DND-41 (cell line): ENCODE measurements around the gene UBL7.

Experiments used
- ATAC-seq: fragments of 200-7000 bp; cut with Tn5 transposase; 3 replicates; pipeline ENCODE4 v1.9.1; 2021; ENCODE audit warnings: low read depth; ENCODE audit not compliant: insufficient read depth
- DNase-seq: peaks from one replicate; pipeline ENCODE4 v3.0.0-alpha.2; 2020
- H2AFZ ChIP-seq: 2 replicates; pipeline ENCODE4 v1.6.0; 2012; ENCODE audit warnings: low read depth, low read length
- H3K27ac ChIP-seq: 2 replicates; pipeline ENCODE4 v1.5.1; 2012; ENCODE audit warnings: low read length, inconsistent platforms
- H3K27me3 ChIP-seq: fragments of 200-600 bp; sonication (generic); 2 replicates; pipeline ENCODE4 v1.6.0; 2012; ENCODE audit warnings: low read length, mild to moderate bottlenecking, inconsistent platforms; ENCODE audit not compliant: insufficient read depth, poor library complexity
- H3K36me3 ChIP-seq: 2 replicates; pipeline ENCODE4 v1.5.1; 2012; ENCODE audit warnings: low read length, inconsistent platforms; ENCODE audit not compliant: insufficient read depth
- H3K4me1 ChIP-seq: 2 replicates; pipeline ENCODE4 v1.5.1; 2012; ENCODE audit warnings: mild to moderate bottlenecking, low read length; ENCODE audit not compliant: insufficient read depth
- H3K4me2 ChIP-seq: 2 replicates; pipeline ENCODE4 v1.6.0; 2012; ENCODE audit warnings: mild to moderate bottlenecking, moderate library complexity, low read length, inconsistent platforms; ENCODE audit not compliant: insufficient read depth
- H3K4me3 ChIP-seq, 2 experiments: fragments of 200-600 bp in 1 of 2; shearing (Covaris generic) in 1 of 2; 2 replicates each; pipeline ENCODE4 v1.5.1; 2012 to 2016; ENCODE audit warnings: inconsistent platforms in 2 of 2, low read length in 2 of 2, mild to moderate bottlenecking in 2 of 2, low read depth in 1 of 2, moderate library complexity in 1 of 2
- H3K79me2 ChIP-seq: 2 replicates; pipeline ENCODE4 v1.6.0; 2012; ENCODE audit warnings: low read length, inconsistent platforms; ENCODE audit not compliant: insufficient read depth
- H3K9ac ChIP-seq: 2 replicates; pipeline ENCODE4 v1.6.0; 2012; ENCODE audit warnings: low read depth, mild to moderate bottlenecking, inconsistent platforms, low read length, moderate library complexity
- H3K9me3 ChIP-seq: 2 replicates; pipeline ENCODE4 v1.5.1; 2012; ENCODE audit warnings: low read length, moderate library complexity, mild to moderate bottlenecking, inconsistent platforms; ENCODE audit not compliant: insufficient read depth, severe bottlenecking
- H4K20me1 ChIP-seq: 2 replicates; pipeline ENCODE4 v1.6.0; 2012; ENCODE audit warnings: low read length; ENCODE audit not compliant: insufficient read depth
- CTCF ChIP-seq: IDR thresholded peaks from 2 replicates; pipeline ENCODE4 v1.5.1; 2012; ENCODE audit warnings: borderline replicate concordance, low read length, moderate library complexity, mild to moderate bottlenecking; ENCODE audit not compliant: poor library complexity, severe bottlenecking; ENCODE audit errors: extremely low read depth
- EZH2 ChIP-seq: IDR thresholded peaks from 3 replicates; pipeline ENCODE4 v1.6.1; 2012; ENCODE audit warnings: borderline replicate concordance, low read depth, mild to moderate bottlenecking, moderate library complexity, low read length, inconsistent platforms; ENCODE audit not compliant: severe bottlenecking

The UBL7 gene

GRCh38 chr15:74428970-74429780 is 31.8 kb downstream of the UBL7 start:
- no peak overlapping the region for H2AFZ ChIP-seq
- peaks cover 11% of the 10 kb centered on the region for H3K27me3 ChIP-seq
- peaks cover 37% of the 10 kb centered on the region for H3K4me1 ChIP-seq
- no peak overlapping the region for H3K4me3 ChIP-seq
- TF ChIP-seq CTCF, result no peak
- peaks cover 81% of the 10 kb centered on the region for H3K79me2 ChIP-seq
- ATAC-seq (no peak), DNase-seq (no peak)
- peaks cover 56% of the 10 kb centered on the region for H4K20me1 ChIP-seq
- no peaks in the 10 kb centered on the region for H3K36me3 ChIP-seq
- H3K9me3 ChIP-seq, result no peaks in the 10 kb centered on the region
- no peak overlapping the region for H3K27ac ChIP-seq
- no peak overlapping the region for H3K9ac ChIP-seq
- H3K4me2 ChIP-seq, result 0 out of 2 replicates have a peak overlapping the region, but pooled peaks have one; percentile 15

GRCh38 chr15:74428442-74428787 is 32.5 kb downstream of the UBL7 start:
- Histone ChIP-seq H2AFZ (no peak overlapping the region), H3K36me3 (no peaks in the 10 kb centered on the region), H3K79me2 (peaks cover 86% of the 10 kb centered on the region), H3K9ac (no peak overlapping the region), H3K9me3 (no peaks in the 10 kb centered on the region), H3K27me3 (peaks cover 9% of the 10 kb centered on the region), H3K4me3 (no peak overlapping the region), H3K4me2 (0 out of 2 replicates have a peak overlapping the region, but pooled peaks have one; percentile 15), H3K27ac (no peak overlapping the region), H3K4me1 (peaks cover 34% of the 10 kb centered on the region), H4K20me1 (peaks cover 61% of the 10 kb centered on the region)
- DNase-seq, result no peak
- TF ChIP-seq EZH2 (no peak), CTCF (no peak)
- no peak for ATAC-seq

- no peak for DNase-seq
- peaks cover 33% of the 10 kb centered on the region for H3K4me1 ChIP-seq
- H2AFZ ChIP-seq, result no peak overlapping the region
- no peaks in the 10 kb centered on the region for H3K36me3 ChIP-seq
- H3K9ac ChIP-seq, result no peak overlapping the region
- H4K20me1 ChIP-seq, result peaks cover 65% of the 10 kb centered on the region
- H3K27me3 ChIP-seq, result peaks cover 4% of the 10 kb centered on the region
- peaks cover 87% of the 10 kb centered on the region for H3K79me2 ChIP-seq
- ATAC-seq, result no peak
- H3K4me2 ChIP-seq, result no peak overlapping the region
- TF ChIP-seq EZH2 (no peak), CTCF (no peak)
- no peak overlapping the region for H3K27ac ChIP-seq
- no peaks in the 10 kb centered on the region for H3K9me3 ChIP-seq
- H3K4me3 ChIP-seq, result no peak overlapping the region
These were observed 33.1 kb downstream of the UBL7 start for GRCh38 chr15:74427607-74428441.
